DND-41 (cell line): ENCODE results near the gene CCL15.

Experiments used
- ATAC-seq: fragments of 200-7000 bp; cut with Tn5 transposase; 3 replicates; pipeline ENCODE4 v1.9.1; 2021; ENCODE audit warnings: low read depth; ENCODE audit not compliant: insufficient read depth
- DNase-seq: peaks from one replicate; pipeline ENCODE4 v3.0.0-alpha.2; 2020
- H2AFZ ChIP-seq: 2 replicates; pipeline ENCODE4 v1.6.0; 2012; ENCODE audit warnings: low read depth, low read length
- H3K27ac ChIP-seq: 2 replicates; pipeline ENCODE4 v1.5.1; 2012; ENCODE audit warnings: low read length, inconsistent platforms
- H3K27me3 ChIP-seq: fragments of 200-600 bp; sonication (generic); 2 replicates; pipeline ENCODE4 v1.6.0; 2012; ENCODE audit warnings: low read length, mild to moderate bottlenecking, inconsistent platforms; ENCODE audit not compliant: insufficient read depth, poor library complexity
- H3K36me3 ChIP-seq: 2 replicates; pipeline ENCODE4 v1.5.1; 2012; ENCODE audit warnings: low read length, inconsistent platforms; ENCODE audit not compliant: insufficient read depth
- H3K4me1 ChIP-seq: 2 replicates; pipeline ENCODE4 v1.5.1; 2012; ENCODE audit warnings: mild to moderate bottlenecking, low read length; ENCODE audit not compliant: insufficient read depth
- H3K4me2 ChIP-seq: 2 replicates; pipeline ENCODE4 v1.6.0; 2012; ENCODE audit warnings: mild to moderate bottlenecking, moderate library complexity, low read length, inconsistent platforms; ENCODE audit not compliant: insufficient read depth
- H3K4me3 ChIP-seq, 2 experiments: fragments of 200-600 bp in 1 of 2; shearing (Covaris generic) in 1 of 2; 2 replicates each; pipeline ENCODE4 v1.5.1; 2012 to 2016; ENCODE audit warnings: inconsistent platforms in 2 of 2, low read length in 2 of 2, mild to moderate bottlenecking in 2 of 2, low read depth in 1 of 2, moderate library complexity in 1 of 2
- H3K79me2 ChIP-seq: 2 replicates; pipeline ENCODE4 v1.6.0; 2012; ENCODE audit warnings: low read length, inconsistent platforms; ENCODE audit not compliant: insufficient read depth
- H3K9ac ChIP-seq: 2 replicates; pipeline ENCODE4 v1.6.0; 2012; ENCODE audit warnings: low read depth, mild to moderate bottlenecking, inconsistent platforms, low read length, moderate library complexity
- H3K9me3 ChIP-seq: 2 replicates; pipeline ENCODE4 v1.5.1; 2012; ENCODE audit warnings: low read length, moderate library complexity, mild to moderate bottlenecking, inconsistent platforms; ENCODE audit not compliant: insufficient read depth, severe bottlenecking
- H4K20me1 ChIP-seq: 2 replicates; pipeline ENCODE4 v1.6.0; 2012; ENCODE audit warnings: low read length; ENCODE audit not compliant: insufficient read depth
- CTCF ChIP-seq: IDR thresholded peaks from 2 replicates; pipeline ENCODE4 v1.5.1; 2012; ENCODE audit warnings: borderline replicate concordance, low read length, moderate library complexity, mild to moderate bottlenecking; ENCODE audit not compliant: poor library complexity, severe bottlenecking; ENCODE audit errors: extremely low read depth
- EZH2 ChIP-seq: IDR thresholded peaks from 3 replicates; pipeline ENCODE4 v1.6.1; 2012; ENCODE audit warnings: borderline replicate concordance, low read depth, mild to moderate bottlenecking, moderate library complexity, low read length, inconsistent platforms; ENCODE audit not compliant: severe bottlenecking

CCL15 gene

GRCh38 chr17:36008998-36009665, 7.8 kb upstream of the CCL15 start:
- Histone ChIP-seq H3K4me2 (no peak overlapping the region), H2AFZ (no peak overlapping the region), H3K27ac (no peak overlapping the region), H3K4me1 (no peaks in the 10 kb centered on the region), H3K9me3 (peaks cover 4% of the 10 kb centered on the region), H3K27me3 (no peaks in the 10 kb centered on the region), H3K4me3 (no peak overlapping the region), H3K9ac (no peak overlapping the region), H3K36me3 (no peaks in the 10 kb centered on the region), H3K79me2 (no peaks in the 10 kb centered on the region), H4K20me1 (no peaks in the 10 kb centered on the region)
- ATAC-seq (no peak), DNase-seq (peak; percentile 11)
- peak; percentile 61 for TF ChIP-seq CTCF
- TF ChIP-seq EZH2: no peak

GRCh38 chr17:36004594-36005108, 3.3 kb upstream of the CCL15 start:
- Histone ChIP-seq H3K4me2 (no peak overlapping the region), H3K36me3 (no peaks in the 10 kb centered on the region), H3K27ac (no peak overlapping the region), H2AFZ (no peak overlapping the region), H3K9me3 (peaks cover 4% of the 10 kb centered on the region), H4K20me1 (no peaks in the 10 kb centered on the region), H3K79me2 (no peaks in the 10 kb centered on the region), H3K4me3 (no peak overlapping the region), H3K9ac (no peak overlapping the region), H3K27me3 (no peaks in the 10 kb centered on the region), H3K4me1 (no peaks in the 10 kb centered on the region)
- no peak for ATAC-seq
- TF ChIP-seq CTCF: no peak
- no peak for TF ChIP-seq EZH2
- no peak for DNase-seq

- Histone ChIP-seq H2AFZ (no peak overlapping the region), H3K4me1 (no peaks in the 10 kb centered on the region), H3K27ac (no peak overlapping the region), H3K4me2 (no peak overlapping the region), H3K9me3 (no peaks in the 10 kb centered on the region), H4K20me1 (no peaks in the 10 kb centered on the region), H3K27me3 (no peaks in the 10 kb centered on the region), H3K79me2 (no peaks in the 10 kb centered on the region), H3K4me3 (no peak overlapping the region), H3K9ac (no peak overlapping the region), H3K36me3 (no peaks in the 10 kb centered on the region)
- no peak for TF ChIP-seq EZH2
- TF ChIP-seq CTCF: no peak
- DNase-seq: no peak
- no peak for ATAC-seq
These were observed 1.3 kb upstream of the CCL15 start for GRCh38 chr17:36002631-36003030.
